K562 (cell line): Measurements from ENCODE around the gene CHMP4B. TPM values are rescaled to one million over a fixed set of nuclear protein-coding genes. Genes with fewer than 3 reads are reported as not detected.

Source experiments
- ATAC-seq: fragments of 200-7000 bp; cut with Tn5 transposase; 3 replicates; pipeline ENCODE4 v1.9.1; 2020; ENCODE audit warnings: moderate library complexity
- BruUV-seq: library from RNA; stranded (reverse); fragments of 400-500 nt; replicated peaks from 2 replicates; lab custom pipeline; 2021; lab: Mats Ljungman, UMichigan
- CTCF ChIA-PET: fragments of 300-600 bp; formaldehyde crosslinking; extraction: SDS; loops from one replicate; lab custom pipeline; 2021; ENCODE audit warnings: low intra/inter-chr PET ratio; lab: Yijun Ruan, JAX
- POLR2A ChIA-PET: fragments of 300-600, 350-650 bp; sonication (Branson Sonifier 250); formaldehyde crosslinking; extraction: SDS; loops from one replicate; lab custom pipeline; 2021; ENCODE audit warnings: antibody characterized with exemption, inconsistent platforms; lab: Yijun Ruan, JAX
- DNase-seq, 4 experiments: peaks; one replicate each; pipeline versions ENCODE4 v3.0.0 to v3.0.0-alpha.2; 2011 to 2018; ENCODE audit warnings: low spot score in 3 of 4, mixed read lengths in 3 of 4; ENCODE audit errors: extremely low read depth in 1 of 4
- FAIRE-seq: peaks from 2 replicates; lab custom pipeline; 2011; peaks lifted over from hg19 to GRCh38; lab: Jason Lieb, UNC
- H2AFZ ChIP-seq: 2 replicates; pipeline ENCODE4 v1.6.0; 2011; ENCODE audit warnings: low read depth, low read length, control low read depth, inconsistent platforms
- H3K27ac ChIP-seq: fragments of 200-600 bp; 3 replicates; pipeline ENCODE4 v1.8.0; 2011; ENCODE audit warnings: low read depth, mild to moderate bottlenecking, control low read depth, inconsistent platforms, low read length, moderate library complexity, mixed read lengths; ENCODE audit errors: extremely low read depth
- H3K27me3 ChIP-seq, 2 experiments: fragments of 300-600 bp in 1 of 2; 2 replicates in 1 of 2; 3 replicates in 1 of 2; pipeline versions ENCODE4 v1.6.0 to v1.8.0; 2011; ENCODE audit warnings: inconsistent platforms in 2 of 2, low read length in 2 of 2, mild to moderate bottlenecking in 1 of 2, mixed read lengths in 1 of 2, moderate library complexity in 1 of 2; ENCODE audit not compliant: control insufficient read depth in 2 of 2, insufficient read depth in 2 of 2
- H3K36me3 ChIP-seq: fragments of 300-600 bp; 3 replicates; pipeline ENCODE4 v1.8.0; 2011; ENCODE audit warnings: mild to moderate bottlenecking, low read length, inconsistent platforms; ENCODE audit not compliant: control insufficient read depth, insufficient read depth
- H3K4me1 ChIP-seq, 2 experiments: fragments of 200-600 bp in 1 of 2; replicated peaks in 1 of 2; 2 replicates in 1 of 2; 3 replicates in 1 of 2; pipeline versions ENCODE4 v1.5.1 to v1.8.0; 2011; ENCODE audit warnings: inconsistent platforms in 2 of 2, low read length in 2 of 2, mild to moderate bottlenecking in 1 of 2, mixed read lengths in 1 of 2, moderate library complexity in 1 of 2; ENCODE audit not compliant: control insufficient read depth in 2 of 2, insufficient read depth in 2 of 2
- H3K4me2 ChIP-seq: 2 replicates; pipeline ENCODE4 v1.6.1; 2011; ENCODE audit warnings: low read length, control low read depth, inconsistent platforms, mixed read lengths; ENCODE audit not compliant: insufficient read depth
- H3K4me3 ChIP-seq: fragments of 200-600 bp; sonication (generic), shearing (Covaris generic); 2 replicates; pipeline ENCODE4 v1.5.1; 2016; ENCODE audit warnings: control low read depth, inconsistent platforms
- H3K79me2 ChIP-seq: fragments of 200-600 bp; 3 replicates; pipeline ENCODE4 v1.8.0; 2011; ENCODE audit warnings: low read length, inconsistent platforms; ENCODE audit not compliant: control insufficient read depth, insufficient read depth
- H3K9ac ChIP-seq, 2 experiments: 2 replicates each; pipeline versions ENCODE4 v1.6.0 to v1.6.1; 2011; ENCODE audit warnings: low read depth in 2 of 2, low read length in 2 of 2, control low read depth in 1 of 2, inconsistent platforms in 1 of 2, mild to moderate bottlenecking in 1 of 2, mixed read lengths in 1 of 2; ENCODE audit not compliant: insufficient read depth in 1 of 2
- H3K9me1 ChIP-seq: one replicate; pipeline ENCODE4 v1.6.0; 2011; ENCODE audit warnings: inconsistent platforms, mild to moderate bottlenecking, low read length, moderate library complexity; ENCODE audit not compliant: control insufficient read depth, insufficient read depth
- H3K9me3 ChIP-seq: replicated peaks from 2 replicates; pipeline ENCODE4 v1.5.1; 2011; ENCODE audit warnings: low read depth, low read length, inconsistent platforms; ENCODE audit not compliant: control insufficient read depth, insufficient read depth
- H4K20me1 ChIP-seq: replicated peaks from 2 replicates; pipeline ENCODE4 v1.6.1; 2011; ENCODE audit warnings: low read length, inconsistent platforms, mixed read lengths; ENCODE audit not compliant: control insufficient read depth, insufficient read depth
- ARID3B ChIP-seq: fragments of 250-450 bp; sonication (Bioruptor Pico); IDR thresholded peaks from 2 replicates; pipeline ENCODE4 v1.4.0; 2020; ENCODE audit warnings: borderline replicate concordance
- BDP1 ChIP-seq: IDR thresholded peaks from 3 replicates; pipeline ENCODE4 v1.6.1; 2011; ENCODE audit not compliant: insufficient read length, insufficient read depth
- CHCHD3 ChIP-seq: fragments of 250-450 bp; sonication (Bioruptor Pico); IDR thresholded peaks from 2 replicates; pipeline ENCODE4 v2.1.2; 2022; ENCODE audit warnings: mild to moderate bottlenecking
- CHD4 ChIP-seq: fragments of 200-600 bp; sonication (generic); IDR thresholded peaks from 3 replicates; pipeline ENCODE4 v1.6.1; 2012; ENCODE audit warnings: low read depth, mild to moderate bottlenecking, mixed read lengths, low read length, inconsistent platforms; ENCODE audit not compliant: insufficient read depth, insufficient replicate concordance, poor library complexity, severe bottlenecking
- DMBX1 ChIP-seq: fragments of 250-450 bp; sonication (Bioruptor Pico); IDR thresholded peaks from 2 replicates; pipeline ENCODE4 v1.8.0; 2022; ENCODE audit warnings: inconsistent platforms, mild to moderate bottlenecking, moderate library complexity, borderline replicate concordance
- E2F3 ChIP-seq: fragments of 250-450 bp; sonication (Bioruptor Pico); IDR thresholded peaks from 2 replicates; pipeline ENCODE4 v1.4.0; 2020; ENCODE audit warnings: mild to moderate bottlenecking
- ETV5 ChIP-seq: sonication (generic); formaldehyde crosslinking; IDR thresholded peaks from 2 replicates; pipeline ENCODE4 v1.4.0; 2020; ENCODE audit warnings: low read depth, mild to moderate bottlenecking, missing genetic modification reagents
- HBP1 ChIP-seq: fragments of 450-650 bp; formaldehyde crosslinking; IDR thresholded peaks from 2 replicates; pipeline ENCODE4 v1.4.0; 2022; ENCODE audit warnings: missing genetic modification characterization
- HCFC1 ChIP-seq: IDR thresholded peaks from 2 replicates; pipeline ENCODE4 v1.6.1; 2012; ENCODE audit warnings: low read depth, low read length, improper control_type of control experiment
- ILF3 ChIP-seq: fragments of 450-650 bp; IDR thresholded peaks from 2 replicates; pipeline ENCODE4 v1.6.1; 2018; ENCODE audit warnings: antibody characterized with exemption, mild to moderate bottlenecking, moderate library complexity, borderline replicate concordance
- KAT7 ChIP-seq: sonication (generic); formaldehyde crosslinking; IDR thresholded peaks from 2 replicates; pipeline ENCODE4 v1.8.0; 2022; ENCODE audit warnings: missing genetic modification reagents, mild to moderate bottlenecking, borderline replicate concordance
- MAFK ChIP-seq: IDR thresholded peaks from 2 replicates; pipeline ENCODE4 v1.6.1; 2011; ENCODE audit warnings: low read length, improper control_type of control experiment
- MTF1 ChIP-seq: fragments of 250-450 bp; sonication (Bioruptor Pico); IDR thresholded peaks from 2 replicates; pipeline ENCODE4 v1.9.0; 2021; ENCODE audit warnings: moderate library complexity, mild to moderate bottlenecking, inconsistent platforms, borderline replicate concordance
- ZBTB2 ChIP-seq: fragments of 450-650 bp; IDR thresholded peaks from 2 replicates; pipeline ENCODE4 v1.6.1; 2016; ENCODE audit warnings: antibody characterized with exemption
- ZNF140 ChIP-seq: fragments of 250-450 bp; sonication (Bioruptor Pico); IDR thresholded peaks from 2 replicates; pipeline ENCODE4 v1.8.0; 2021; ENCODE audit warnings: moderate library complexity, mild to moderate bottlenecking, inconsistent platforms
- ZNF23 ChIP-seq: fragments of 250-450 bp; sonication (Bioruptor Pico); IDR thresholded peaks from 2 replicates; pipeline ENCODE4 v1.4.0; 2020; ENCODE audit warnings: mild to moderate bottlenecking
- ZNF431 ChIP-seq: sonication (generic); formaldehyde crosslinking; IDR thresholded peaks from 2 replicates; pipeline ENCODE4 v1.8.0; 2022; ENCODE audit warnings: mild to moderate bottlenecking, missing genetic modification reagents
- ZSCAN29 ChIP-seq: fragments of 450-650 bp; IDR thresholded peaks from 2 replicates; pipeline ENCODE4 v1.6.1; 2017
- WGBS: fragments of 100-300 bp; shearing (Covaris generic); methylation state at CpG from one replicate; pipeline ENCODE4 v1.1.6; 2016; ENCODE audit warnings: low coverage, mixed read lengths; ENCODE audit not compliant: insufficient coverage; ENCODE audit errors: missing lambda C conversion rate; 5-methylcytosine and 5-hydroxymethylcytosine counted together
- in situ Hi-C: fragments of 300-500 bp; cut with MboI; formaldehyde crosslinking; loops from 4 replicates; pipeline ENCODE4 v1.15.0; 2018; ENCODE audit warnings: inconsistent platforms, mixed read lengths
- intact Hi-C: fragments of 100-400 bp; cut with micrococcal nuclease; formaldehyde crosslinking; loops from 2 replicates; pipeline ENCODE4 v1.14.2; 2022
- polyA plus RNA-seq, 8 experiments: library from polyadenylated mRNA; depleted of rRNA in 4 of 8; stranded (reverse) in 5 of 8; unstranded in 3 of 8; fragments of >200 nt; fragmentation: Nextera tagmentation in 2 of 8; fragmentation: Illumina TruSeq in 1 of 8; extraction: Ambion mirVana in 2 of 8; extraction: Trizol in 1 of 8; gene quantifications; 2 replicates each; pipeline versions ENCODE4 v1.2.1 to v1.2.3, GENCODE V29; 2011 to 2014; ENCODE audit warnings: inconsistent platforms in 1 of 8, missing spikeins in 1 of 8
- total RNA-seq, 7 experiments: library from RNA; depleted of rRNA in 6 of 7; stranded (reverse); fragments of >200 nt in 6 of 7; fragmentation: Illumina TruSeq in 2 of 7; extraction: Trizol in 2 of 7; gene quantifications; 2 replicates each; pipeline versions ENCODE4 v1.2.1 to v1.2.3, GENCODE V29; 2011 to 2021; ENCODE audit warnings: low replicate concordance in 1 of 7

CHMP4B gene
- total and polyA plus RNA-seq, 9 of the 15 experiments (the other 6 are each of a cell fraction or from before 2014, with no cell fraction given) = 1.8 to 64.7 (median 31.8) TPM

- in situ Hi-C loops = no loop called here
- TF ChIP-seq E2F3 (CRISPR knock-in tag) (no peak), CHCHD3 (CRISPR knock-in tag) (no peak), KAT7 (CRISPR knock-in tag) (no peak), HBP1 (CRISPR knock-in tag) (no peak), CHD4 (no peak), ILF3 (no peak), ZNF23 (CRISPR knock-in tag) (no peak), HCFC1 (no peak), MAFK (no peak), ZNF140 (CRISPR knock-in tag) (no peak), DMBX1 (CRISPR knock-in tag) (no peak), MTF1 (no peak), BDP1 (no peak), ETV5 (no peak), ZSCAN29 (no peak), ZBTB2 (no peak), ARID3B (CRISPR knock-in tag) (no peak), ZNF431 (no peak)
Measured at GRCh38 chr20:33890557-33890956, 79.4 kb downstream of the CHMP4B start.

More at GRCh38 chr20:33890557-33890956, 79.4 kb downstream of the CHMP4B start:
- CTCF ChIA-PET = no interaction called here
- H2AFZ ChIP-seq = no peak overlapping the region
- H3K9me3 ChIP-seq = no peaks in the 10 kb centered on the region; the same call in 1 of the 2 replicates
- H3K79me2 ChIP-seq = no peaks in the 10 kb centered on the region
- H3K27me3 ChIP-seq = peaks cover 18 to 42% of the 10 kb centered on the region in 2 experiments; a peak in 4 of 5 replicates
- 0% methylated on average over 1 of the region's 1 CpG for WGBS
- no peak overlapping the region for H3K27ac ChIP-seq
- no peaks in the 10 kb centered on the region for H3K36me3 ChIP-seq
- no peak for ATAC-seq
- H3K9ac ChIP-seq = no peak overlapping the region
- no peak for DNase-seq
- H3K9me1 ChIP-seq = no peaks in the 10 kb centered on the region
- no TSS peak for BruUV-seq
- no peaks in the 10 kb centered on the region for H3K4me1 ChIP-seq
- no peak overlapping the region for H3K4me2 ChIP-seq
- no peak overlapping the region for H3K4me3 ChIP-seq
- POLR2A ChIA-PET = interaction anchor here (0.6 kb wide), 1 partner anchor 213 kb away, joined by 4 read pairs; no protein-coding TSS in a partner anchor
- intact Hi-C loops = no loop called here
- 0 out of 2 replicates have a peak, but pooled peaks cover 2% of the 10 kb centered on the region for H4K20me1 ChIP-seq
- FAIRE-seq = no peak
